GM12874 (cell line): Measurements from ENCODE around the gene LCE1A.

Source experiments
- CTCF ChIP-seq: IDR thresholded peaks from 2 replicates; pipeline ENCODE4 v1.5.1; 2011; ENCODE audit warnings: low read depth, mild to moderate bottlenecking, control low read depth, low read length, moderate library complexity; ENCODE audit not compliant: insufficient read depth

Gene LCE1A

GRCh38 chr1:152806576-152806975 lies 20.7 kb upstream of the LCE1A start, which contains the start of gene LCE1C:
Gene LCE1C, minus strand, starts transcription at chr1:152806651. Its CDS starts 1,173 bp downstream, at chr1:152805478.
- TF ChIP-seq CTCF, result no peak

GRCh38 chr1:152811050-152811449 lies 16.2 kb upstream of the LCE1A start:
- TF ChIP-seq CTCF, result no peak

- TF ChIP-seq CTCF, result no peak
Observed at GRCh38 chr1:152811671-152812070, 15.6 kb upstream of the LCE1A start, which contains the start of gene LCE1B. Gene LCE1B, plus strand, starts transcription at chr1:152811971. Its CDS starts 476 bp downstream, at chr1:152812447.

- TF ChIP-seq CTCF, result no peak
Observed at GRCh38 chr1:152817309-152817708, 10.0 kb upstream of the LCE1A start.

GRCh38 chr1:152823294-152823693 lies 4.0 kb upstream of the LCE1A start:
- TF ChIP-seq CTCF, result no peak

GRCh38 chr1:152824964-152825363 lies 2.3 kb upstream of the LCE1A start:
- no peak for TF ChIP-seq CTCF

- no peak for TF ChIP-seq CTCF
Observed at GRCh38 chr1:152836870-152837269, 9.6 kb downstream of the LCE1A start.
